Spleen (tissue), 11 donors: ENCODE data around the gene MBD2. TPM values are rescaled to one million over a fixed set of nuclear protein-coding genes. Genes with fewer than 3 reads are reported as not detected.
"Not testable (repeated sequence)": the region's sequence is repeated elsewhere in the genome, so short reads cannot be mapped to it uniquely, and the experiment has no call there.

ENCODE experiments used
- DNase-seq: peaks from one replicate; pipeline ENCODE4 v3.0.0-alpha.2; 2020
- H3K27ac ChIP-seq, 8 donors: fragments of 200-600 bp; sonication (generic) in 7 of 8; 1 replicate in 4 of 8; 2 replicates in 4 of 8; pipeline versions ENCODE4 v1.5.0 to v1.8.0; 2016 to 2021; ENCODE audit warnings: inconsistent platforms in 4 of 8, mild to moderate bottlenecking in 4 of 8, moderate library complexity in 1 of 8
- H3K27me3 ChIP-seq, 7 donors: fragments of 200-600 bp; sonication (generic) in 6 of 7; replicated peaks in 1 of 7; 1 replicate in 4 of 7; 2 replicates in 3 of 7; pipeline versions ENCODE4 v1.5.0 to v1.8.0; 2016 to 2021; ENCODE audit warnings: inconsistent platforms in 3 of 7, mild to moderate bottlenecking in 1 of 7
- H3K36me3 ChIP-seq, 6 donors: fragments of 200-600 bp; sonication (generic) in 5 of 6; 1 replicate in 4 of 6; 2 replicates in 2 of 6; pipeline versions ENCODE4 v1.5.0 to v1.8.0; 2016 to 2021; ENCODE audit warnings: inconsistent platforms in 2 of 6
- H3K4me1 ChIP-seq, 6 donors: fragments of 200-600 bp; sonication (generic) in 5 of 6; 1 replicate in 3 of 6; 2 replicates in 3 of 6; pipeline versions ENCODE4 v1.5.0 to v1.8.0; 2016 to 2021; ENCODE audit warnings: inconsistent platforms in 3 of 6
- H3K4me3 ChIP-seq, 8 donors: fragments of 200-600 bp; sonication (generic) in 7 of 8; 1 replicate in 4 of 8; 2 replicates in 4 of 8; pipeline versions ENCODE4 v1.5.0 to v1.8.0; 2016 to 2021; ENCODE audit warnings: inconsistent platforms in 4 of 8, mild to moderate bottlenecking in 4 of 8, moderate library complexity in 2 of 8
- H3K9me3 ChIP-seq, 8 donors: fragments of 200-600 bp; sonication (generic) in 7 of 8; 1 replicate in 4 of 8; 2 replicates in 4 of 8; pipeline versions ENCODE4 v1.5.0 to v1.8.0; 2016 to 2021; ENCODE audit warnings: inconsistent platforms in 4 of 8
- CTCF ChIP-seq, 11 experiments: fragments of 200-600 bp in 7 of 11; fragments of 450-650 bp in 4 of 11; sonication (generic) in 4 of 11; IDR thresholded peaks in 8 of 11; conservative IDR thresholded peaks in 3 of 11; 1 replicate in 7 of 11; 2 replicates in 4 of 11; pipeline versions ENCODE4 v1.4.0 to v1.8.0; 2016 to 2021; ENCODE audit warnings: antibody characterized with exemption in 11 of 11, inconsistent platforms in 4 of 11, mild to moderate bottlenecking in 1 of 11
- POLR2A ChIP-seq, 3 donors: fragments of 450-650 bp; IDR thresholded peaks; one replicate each; pipeline ENCODE4 v1.5.1; 2017; ENCODE audit warnings: antibody characterized with exemption in 3 of 3, mild to moderate bottlenecking in 1 of 3
- POLR2AphosphoS5 ChIP-seq, 3 donors: sonication (generic); formaldehyde crosslinking; IDR thresholded peaks; one replicate each; pipeline ENCODE4 v1.5.1; 2017; ENCODE audit warnings: antibody characterized with exemption in 3 of 3
- WGBS, 5 donors: extraction: QIAGEN DNeasy Blood & Tissue Kit in 3 of 5; methylation state at CpG; one replicate each; pipeline versions ENCODE4 v1.1.5 to v1.1.7; 2013 to 2018; 5-methylcytosine and 5-hydroxymethylcytosine counted together
- intact Hi-C: fragments of 100-400 bp; cut with DNase I; formaldehyde crosslinking; loops from one replicate; pipeline ENCODE4 v1.15.0; 2023; ENCODE audit warnings: low total_unique reads
- polyA plus RNA-seq, 3 donors: library from polyadenylated mRNA; stranded (reverse); fragments of 200-250 nt; gene quantifications; one replicate each; pipeline ENCODE4 v1.2.1, GENCODE V29; 2013
- total RNA-seq, 7 donors: library from RNA; depleted of rRNA in 3 of 7; stranded (reverse); fragments of >200 nt in 3 of 7; fragmentation: NEBNext Ultra II Directional in 4 of 7; extraction: Animal tissue kit (Norgen Biotek cat#: 25700) in 4 of 7; gene quantifications; one replicate each; pipeline versions ENCODE4 v1.1.0 to v1.2.1, GENCODE V29; 2016 to 2021
- donor health status: healthy with polysubstance abuse.
- donor health status: DM: no; HTN: no; CAD: no; lungs with moderate emphysema.
- donor health status: DM: no; HTN: no; CAD: no.
- donor health status: Bipolar disorder and iron deficiency.
- donor health status: healthy.
- donor health status: DM: no; HTN: no; CAD: no.
- donor health status: DM: yes; HTN: yes; CAD: no.

The MBD2 gene
- total and polyA plus RNA-seq, 10 donors: 40.7 to 119 (median 54.9) TPM

GRCh38 chr18:54267701-54268100 lies 43.2 kb upstream of the MBD2 start:
- H3K4me1 ChIP-seq: peaks cover 8 to 63% (median 33%) of the 10 kb centered on the region in 6 donors
- intact Hi-C loops: no loop called here
- no peaks in the 10 kb centered on the region for H3K27me3 ChIP-seq
- no peak for DNase-seq
- 92 to 97% (median 96%) methylated on average over 7 of the region's 7 CpGs for WGBS, 5 donors
- H3K4me3 ChIP-seq: no peak overlapping the region
- H3K27ac ChIP-seq: peak overlapping the region in 1 of 8 donors; percentile 2
- H3K9me3 ChIP-seq: no peaks in the 10 kb centered on the region
- no peak for TF ChIP-seq POLR2AphosphoS5 (IDR thresholded peaks at IDR 0.05)
- no peak for TF ChIP-seq POLR2A (IDR thresholded peaks at IDR 0.05)
- H3K36me3 ChIP-seq: no peaks in the 10 kb centered on the region

- no peak for DNase-seq
- H3K27me3 ChIP-seq: no peaks in the 10 kb centered on the region
- no peaks in the 10 kb centered on the region for H3K9me3 ChIP-seq
- H3K27ac ChIP-seq: peak overlapping the region in 3 of 8 donors; percentile 37 to 49 (median 41)
- TF ChIP-seq POLR2A (IDR thresholded peaks at IDR 0.05) (no peak), POLR2AphosphoS5 (IDR thresholded peaks at IDR 0.05) (no peak), CTCF (IDR thresholded peaks at IDR 0.05 in 8 of 11, conservative IDR thresholded peaks at IDR 0.05 in 3 of 11) (no peak)
- no peaks in the 10 kb centered on the region for H3K36me3 ChIP-seq
- H3K4me3 ChIP-seq: no peak overlapping the region
- peaks cover 0 to 66% (median 37%) of the 10 kb centered on the region in 6 donors for H3K4me1 ChIP-seq
- WGBS, 5 donors: 62 to 80% (median 71%) methylated on average over 1 of the region's 1 CpG
- intact Hi-C loops: no loop called here
Observed at GRCh38 chr18:54263904-54264336, 39.5 kb upstream of the MBD2 start.

GRCh38 chr18:54261894-54262293 lies 37.4 kb upstream of the MBD2 start:
- no peak overlapping the region for H3K4me3 ChIP-seq
- intact Hi-C loops: no loop called here
- DNase-seq: no peak
- peaks cover 0 to 72% (median 35%) of the 10 kb centered on the region in 6 donors for H3K4me1 ChIP-seq
- H3K27me3 ChIP-seq: no peaks in the 10 kb centered on the region
- WGBS, 5 donors: 45 to 52% (median 49%) methylated on average over 3 of the region's 3 CpGs
- no peaks in the 10 kb centered on the region for H3K36me3 ChIP-seq
- TF ChIP-seq POLR2A (IDR thresholded peaks at IDR 0.05) (no peak), POLR2AphosphoS5 (IDR thresholded peaks at IDR 0.05) (no peak), CTCF (IDR thresholded peaks at IDR 0.05 in 8 of 11, conservative IDR thresholded peaks at IDR 0.05 in 3 of 11) (no peak)
- H3K27ac ChIP-seq: peak overlapping the region; percentile 39 to 87 (median 78)
- H3K9me3 ChIP-seq: no peaks in the 10 kb centered on the region

- Histone ChIP-seq H3K27me3 (no peaks in the 10 kb centered on the region), H3K9me3 (no peaks in the 10 kb centered on the region), H3K4me1 (peaks cover 0 to 74% (median 33%) of the 10 kb centered on the region in 6 donors), H3K4me3 (no peak overlapping the region), H3K36me3 (no peaks in the 10 kb centered on the region), H3K27ac (peak overlapping the region in 7 of 8 donors; percentile 39 to 87 (median 78))
- no peak for TF ChIP-seq POLR2A (IDR thresholded peaks at IDR 0.05)
- no peak for TF ChIP-seq CTCF (IDR thresholded peaks at IDR 0.05 in 8 of 11, conservative IDR thresholded peaks at IDR 0.05 in 3 of 11)
- no peak for TF ChIP-seq POLR2AphosphoS5 (IDR thresholded peaks at IDR 0.05)
- no peak for DNase-seq
- 50 to 78% (median 65%) methylated on average over 9 of the region's 9 CpGs for WGBS, 5 donors
- intact Hi-C loops: no loop called here
Observed at GRCh38 chr18:54260396-54261072, 36.1 kb upstream of the MBD2 start.

- 64 to 87% (median 80%) methylated on average over 6 of the region's 6 CpGs for WGBS, 5 donors
- Histone ChIP-seq H3K4me1 (peaks cover 0 to 54% (median 20%) of the 10 kb centered on the region in 6 donors), H3K27ac (peak overlapping the region in 4 of 8 donors; percentile 39 to 86 (median 62))
- H3K9me3 ChIP-seq, H3K4me3 ChIP-seq, DNase-seq, intact Hi-C loops, H3K27me3 ChIP-seq, H3K36me3 ChIP-seq: not testable (repeated sequence)
Observed at GRCh38 chr18:54257818-54258217, 33.3 kb upstream of the MBD2 start.
